ENCODE measurements around the gene UBE3C.
"Not testable (repeated sequence)": the region's sequence is repeated elsewhere in the genome, so short reads cannot be mapped to it uniquely, and the experiment has no call there.

UBE3C gene

DNA sequence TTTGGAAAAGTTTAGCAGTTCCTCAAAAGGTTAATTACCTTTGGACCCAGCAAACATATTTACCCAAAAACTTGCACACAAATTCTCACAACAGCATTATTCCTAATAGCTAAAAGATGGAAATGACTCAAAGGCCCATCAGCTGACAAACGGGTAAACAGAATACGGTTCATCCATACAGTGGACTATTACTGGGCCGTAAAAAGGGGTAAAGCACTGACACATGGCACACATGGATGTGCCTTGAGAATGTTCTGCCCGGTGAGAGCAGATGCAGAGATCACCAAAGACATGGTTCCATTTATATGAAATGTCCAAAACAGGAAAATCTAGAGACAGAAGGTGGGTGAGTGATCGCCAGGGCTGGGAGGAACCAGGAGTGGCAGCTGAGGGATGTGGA lies 102.9 kb downstream of the UBE3C start:
- no peak for DNase-seq

- DNase-seq, result no peak
Observed at GRCh38 chr7:157244516-157245294, 106.0 kb downstream of the UBE3C start.

DNA sequence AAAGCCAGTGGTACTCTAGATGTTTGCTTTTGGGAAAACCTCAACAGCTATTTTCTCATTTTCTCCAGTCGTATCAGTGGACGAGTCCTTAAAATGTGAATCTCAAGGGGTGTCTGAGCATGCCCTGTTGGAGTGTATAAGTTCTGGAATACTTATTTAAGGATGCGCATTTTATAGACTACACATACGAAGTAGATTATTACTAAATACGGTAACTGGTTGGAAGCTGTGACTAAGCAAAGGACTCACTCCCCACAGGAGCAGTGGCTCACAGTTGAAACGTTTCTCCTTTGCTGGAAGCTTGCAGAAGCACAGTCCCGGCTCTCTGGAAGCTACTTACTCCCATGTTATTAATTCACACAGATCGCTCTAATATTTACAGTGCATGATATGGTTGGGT lies 107.3 kb downstream of the UBE3C start:
- DNase-seq, result no peak

DNA sequence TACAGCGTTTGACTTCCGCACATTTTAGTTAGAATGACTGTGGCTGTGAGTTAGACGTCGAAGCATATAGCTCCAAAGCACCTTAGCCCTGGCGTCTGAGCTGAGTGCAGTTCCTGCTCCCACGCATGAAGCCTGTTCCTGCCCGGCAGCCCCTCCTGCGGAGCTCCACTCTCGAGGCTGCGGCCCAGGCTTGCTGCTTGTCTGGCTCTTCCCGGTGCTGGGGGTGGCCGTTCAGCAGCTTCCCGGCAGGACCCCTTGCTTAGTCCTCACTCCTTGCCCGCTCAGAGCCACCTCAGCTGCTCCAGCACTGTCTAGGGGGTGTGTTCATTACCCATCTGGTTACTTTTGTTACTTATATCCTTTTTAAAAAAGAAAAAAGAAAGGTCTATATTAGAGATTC lies 109.9 kb downstream of the UBE3C start:
- DNase-seq, result no peak

DNA sequence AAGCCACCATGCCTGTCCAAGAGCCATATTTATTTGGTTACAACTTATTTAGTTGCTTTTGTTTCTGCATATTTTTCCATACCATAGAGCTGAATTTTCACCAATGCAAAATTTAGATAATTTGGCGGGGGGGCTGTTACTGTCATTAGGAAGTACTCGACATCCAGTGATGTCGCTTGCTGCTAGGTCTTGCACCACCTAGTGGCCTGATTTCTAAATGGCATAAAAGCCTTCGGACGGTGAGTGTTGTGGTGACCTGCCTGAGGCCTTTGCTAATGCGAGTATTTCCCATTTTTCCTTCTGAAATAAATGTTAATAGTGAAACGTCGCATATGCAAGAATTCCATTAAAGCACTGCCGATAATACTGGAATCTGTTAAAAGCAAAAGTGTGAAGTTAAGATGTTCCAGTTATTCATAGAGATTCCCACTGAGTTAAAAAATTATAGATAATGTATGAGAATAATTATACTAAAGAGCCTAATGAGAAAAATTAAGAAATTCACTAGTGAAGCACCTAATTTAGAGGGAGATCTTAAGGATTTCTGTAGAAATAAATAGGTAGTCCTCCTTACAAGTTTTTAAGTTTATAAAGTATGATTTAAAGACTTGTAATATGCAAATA lies 112.0 kb downstream of the UBE3C start:
- peak; percentile 30 for DNase-seq

GRCh38 chr7:157251817-157252216 lies 113.1 kb downstream of the UBE3C start:
- not testable (repeated sequence) for DNase-seq

- DNase-seq, result peak; percentile 63
Observed at GRCh38 chr7:157253850-157254249, 115.1 kb downstream of the UBE3C start.

- not testable (repeated sequence) for DNase-seq
Observed at GRCh38 chr7:157254781-157255180, 116.1 kb downstream of the UBE3C start.

DNA sequence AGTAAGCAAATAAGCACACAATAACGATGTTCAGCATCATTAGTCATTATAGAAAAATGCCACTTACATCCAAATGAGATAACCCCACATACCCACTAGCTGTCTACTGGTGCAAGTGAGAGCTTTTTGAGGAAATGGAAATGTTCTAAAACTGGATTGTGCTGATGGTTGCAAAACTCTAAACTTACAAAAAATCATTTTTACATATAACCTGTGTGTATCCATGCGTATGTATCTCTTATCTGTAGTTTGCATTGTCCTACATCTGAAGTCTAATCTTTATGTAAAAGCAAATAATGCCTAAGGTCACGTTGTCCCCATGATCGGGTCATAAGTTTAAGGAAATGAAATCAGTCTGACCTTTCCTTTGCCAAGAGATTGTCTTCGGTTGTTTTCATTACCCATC lies 116.5 kb downstream of the UBE3C start:
- DNase-seq, result no peak

- no peak for DNase-seq
Observed at GRCh38 chr7:157263156-157263555, 124.4 kb downstream of the UBE3C start.

DNA sequence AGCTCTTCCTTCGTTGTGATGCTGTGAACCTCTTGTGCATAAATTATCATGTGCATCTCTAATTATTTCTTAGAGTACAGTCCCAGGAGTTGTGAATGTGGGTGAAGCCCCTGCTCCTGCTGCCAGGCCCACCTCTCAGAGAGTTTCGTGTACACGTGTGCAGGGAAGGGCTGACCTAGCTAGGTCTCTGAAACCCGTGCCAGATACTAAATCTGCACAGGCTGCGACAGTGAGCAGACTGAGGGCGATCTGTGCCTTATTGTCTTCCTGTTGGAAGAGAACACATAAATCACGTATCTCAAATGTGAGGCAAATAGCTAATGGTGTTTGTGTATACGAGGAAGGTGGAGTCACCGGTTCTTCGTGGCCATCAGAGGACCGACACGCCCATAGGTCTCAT lies 126.3 kb downstream of the UBE3C start:
- no peak for DNase-seq

GRCh38 chr7:157266272-157266671 lies 127.5 kb downstream of the UBE3C start:
- DNase-seq, result no peak

GRCh38 chr7:157267516-157267915 lies 128.8 kb downstream of the UBE3C start:
- no peak for DNase-seq

- no peak for DNase-seq
Observed at GRCh38 chr7:157267956-157268355, 129.2 kb downstream of the UBE3C start.

- no peak for DNase-seq
Observed at GRCh38 chr7:157268540-157268939, 129.8 kb downstream of the UBE3C start.

DNA sequence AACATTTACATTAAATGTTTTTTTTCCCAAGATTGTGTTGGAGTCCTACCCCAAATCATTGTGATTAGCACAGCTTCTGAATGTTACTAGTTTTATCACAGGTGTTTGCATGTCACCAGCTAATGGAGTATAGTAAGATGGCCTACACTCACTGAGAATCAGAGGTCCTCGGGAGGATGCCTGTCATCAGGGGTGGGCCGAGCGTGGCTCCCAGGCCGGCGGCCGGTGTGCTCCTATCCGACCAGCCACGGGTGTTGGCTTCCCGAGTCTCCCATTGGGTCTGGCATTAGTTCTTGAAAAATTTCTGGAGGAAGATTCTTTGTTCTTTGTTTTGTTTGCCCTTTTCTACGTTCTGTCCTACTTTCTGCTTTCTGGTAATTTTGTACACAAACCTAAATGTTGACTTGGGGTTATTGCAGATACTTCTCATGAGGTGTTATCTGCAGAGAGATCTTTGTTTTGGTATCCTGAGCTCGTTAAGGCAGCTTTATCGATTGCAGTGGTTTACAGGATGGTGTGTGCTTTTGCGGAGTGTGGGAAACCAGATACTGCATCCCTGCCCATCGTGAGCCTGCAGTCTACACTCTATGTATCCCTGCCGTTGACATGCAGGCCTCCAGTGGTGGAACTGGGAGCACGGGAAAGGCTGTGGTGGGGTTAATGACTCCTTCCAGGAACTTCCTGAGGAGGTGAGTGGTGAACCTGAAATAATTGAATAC lies 130.8 kb downstream of the UBE3C start:
- DNase-seq, result no peak

GRCh38 chr7:157270060-157270444 lies 131.3 kb downstream of the UBE3C start:
- no peak for DNase-seq

GRCh38 chr7:157271315-157271990 lies 132.7 kb downstream of the UBE3C start:
- DNase-seq, result no peak

DNA sequence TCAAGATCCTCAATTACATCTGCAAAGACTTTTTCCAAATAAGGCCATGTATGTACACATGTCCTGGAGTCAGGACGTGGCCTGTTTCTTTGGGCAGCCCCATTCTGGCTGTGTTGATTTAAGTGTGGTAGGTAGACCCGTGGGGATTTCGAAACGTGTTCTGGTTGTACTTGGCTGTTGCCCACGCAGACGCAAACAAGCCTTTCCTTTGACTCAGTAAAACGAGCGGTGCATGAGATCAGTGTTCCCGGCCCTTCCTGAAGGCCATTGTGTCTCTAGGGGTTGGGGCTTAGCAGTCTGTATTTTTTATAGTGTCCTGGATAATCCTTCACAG lies 133.2 kb downstream of the UBE3C start:
- DNase-seq, result peak; percentile 12

DNA sequence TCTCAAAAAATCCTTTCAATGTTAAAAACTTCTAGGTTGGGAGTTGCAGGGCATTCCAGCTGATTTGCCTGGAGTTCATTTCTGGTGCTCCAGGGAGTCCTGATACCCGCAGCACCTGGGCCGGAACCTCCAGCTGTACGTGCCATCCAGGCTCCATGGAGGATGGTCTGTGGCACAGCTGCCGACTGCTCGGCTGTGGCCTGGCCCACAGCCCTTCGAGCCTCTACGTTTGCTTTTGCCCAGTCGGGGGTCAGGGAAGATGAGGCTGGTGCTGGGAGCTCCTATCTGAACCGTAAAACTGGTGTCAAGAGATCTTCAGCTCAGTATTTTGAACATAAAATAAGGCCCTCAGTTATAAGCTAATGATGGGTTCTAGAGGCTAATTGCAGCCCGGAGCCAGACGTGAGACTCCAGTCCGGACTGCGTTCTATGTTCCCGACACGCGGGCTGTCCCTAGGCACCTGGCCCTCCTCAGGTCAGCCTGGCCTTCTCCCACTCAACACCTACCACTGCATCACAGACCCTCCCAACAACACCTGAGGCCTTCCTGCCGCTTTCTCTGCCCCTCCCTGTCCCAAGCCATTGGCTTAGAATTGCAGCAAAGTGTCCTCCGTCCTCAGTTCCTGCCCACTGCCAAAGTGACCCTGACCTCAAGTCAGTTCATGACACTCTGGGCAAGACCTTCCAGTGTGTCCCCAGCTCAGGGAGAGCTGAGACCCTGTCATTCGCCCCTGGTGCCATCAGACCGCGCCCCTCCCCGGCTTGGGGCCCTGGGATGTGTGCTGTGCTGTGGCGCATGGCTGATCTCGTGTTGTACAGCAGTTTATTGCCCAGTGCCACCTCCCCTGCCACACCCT lies 133.9 kb downstream of the UBE3C start:
- no peak for DNase-seq

- DNase-seq, result peak; percentile 35
Observed at GRCh38 chr7:157273208-157274093, 134.7 kb downstream of the UBE3C start.

All from NCI-H2171 treated with DMSO at 0.1 percent for 48 hours (cell line).